HepG2 (cell line): ENCODE results near the gene CEP104. TPM values are rescaled to one million over a fixed set of nuclear protein-coding genes. Genes with fewer than 3 reads are reported as not detected.

Experiments
- ATF4 ChIP-seq, 2 experiments: fragments of 450-650 bp in 1 of 2; sonication (generic) in 1 of 2; formaldehyde crosslinking; IDR thresholded peaks; 2 replicates each; pipeline versions ENCODE4 v1.5.0 to v1.8.0; 2020 to 2022; ENCODE audit warnings: mild to moderate bottlenecking in 1 of 2, missing genetic modification reagents in 1 of 2
- ERF ChIP-seq: IDR thresholded peaks from 2 replicates; pipeline ENCODE4 v1.6.1; 2018; ENCODE audit warnings: missing biosample characterization, missing genetic modification reagents
- FIP1L1 ChIP-seq: fragments of 200-400 bp; formaldehyde crosslinking; IDR thresholded peaks from 2 replicates; pipeline ENCODE4 v1.6.1; 2018; ENCODE audit warnings: low read depth, mild to moderate bottlenecking, low read length, moderate library complexity, borderline replicate concordance; ENCODE audit not compliant: insufficient read depth
- FOXP1 ChIP-seq, 2 experiments: fragments of 450-650 bp in 1 of 2; IDR thresholded peaks; 2 replicates each; pipeline ENCODE4 v1.6.1; 2017 to 2018; ENCODE audit warnings: antibody characterized with exemption in 1 of 2
- HIVEP1 ChIP-seq: sonication (generic); formaldehyde crosslinking; IDR thresholded peaks from 2 replicates; pipeline ENCODE4 v1.4.0; 2020; ENCODE audit warnings: mild to moderate bottlenecking, missing genetic modification reagents
- HNRNPLL ChIP-seq: fragments of 200-400 bp; formaldehyde crosslinking; IDR thresholded peaks from 2 replicates; pipeline ENCODE4 v1.6.1; 2017; ENCODE audit warnings: mild to moderate bottlenecking, low read depth, low read length; ENCODE audit not compliant: poor library complexity, severe bottlenecking
- KAT7 ChIP-seq: IDR thresholded peaks from 2 replicates; pipeline ENCODE4 v1.6.1; 2018; ENCODE audit warnings: borderline replicate concordance, missing compliant biosample characterization
- MED13 ChIP-seq: sonication (generic); formaldehyde crosslinking; IDR thresholded peaks from 2 replicates; pipeline ENCODE4 v1.5.0; 2020; ENCODE audit warnings: missing genetic modification reagents
- MTF2 ChIP-seq: sonication (generic); formaldehyde crosslinking; IDR thresholded peaks from 2 replicates; pipeline ENCODE4 v1.5.0; 2020; ENCODE audit warnings: missing genetic modification reagents, borderline replicate concordance
- MXD4 ChIP-seq: IDR thresholded peaks from 2 replicates; pipeline ENCODE4 v1.6.1; 2016; ENCODE audit warnings: mild to moderate bottlenecking, missing biosample characterization, missing genetic modification reagents
- MYC ChIP-seq: sonication (generic); formaldehyde crosslinking; IDR thresholded peaks from 2 replicates; pipeline ENCODE4 v1.9.0; 2021; ENCODE audit warnings: missing genetic modification reagents, borderline replicate concordance
- NFE2L1 ChIP-seq: sonication (generic); formaldehyde crosslinking; IDR thresholded peaks from 2 replicates; pipeline ENCODE4 v1.4.0; 2020; ENCODE audit warnings: missing genetic modification reagents, mild to moderate bottlenecking, borderline replicate concordance
- NONO ChIP-seq, 2 experiments: fragments of 450-650 bp in 1 of 2; sonication (generic) in 1 of 2; formaldehyde crosslinking in 1 of 2; IDR thresholded peaks in 1 of 2; conservative IDR thresholded peaks in 1 of 2; 2 replicates each; pipeline versions ENCODE4 v1.6.1 to v1.8.0; 2017 to 2022; ENCODE audit warnings: mild to moderate bottlenecking in 1 of 2, missing genetic modification reagents in 1 of 2, moderate library complexity in 1 of 2
- NR3C1 ChIP-seq: sonication (generic); formaldehyde crosslinking; IDR thresholded peaks from 2 replicates; pipeline ENCODE4 v1.4.0; 2020; ENCODE audit warnings: missing genetic modification reagents
- REPIN1 ChIP-seq: sonication (generic); formaldehyde crosslinking; IDR thresholded peaks from 2 replicates; pipeline ENCODE4 v1.8.0; 2022; ENCODE audit warnings: missing genetic modification reagents, low read depth, mild to moderate bottlenecking, borderline replicate concordance
- SNRNP70 ChIP-seq: fragments of 200-400 bp; formaldehyde crosslinking; IDR thresholded peaks from 2 replicates; pipeline ENCODE4 v1.6.1; 2017; ENCODE audit warnings: mild to moderate bottlenecking, low read depth, low read length, moderate library complexity
- TCF7L2 ChIP-seq: IDR thresholded peaks from 2 replicates; pipeline ENCODE4 v1.6.1; 2011; ENCODE audit warnings: mild to moderate bottlenecking, low read depth, low read length, moderate library complexity
- ZBTB20 ChIP-seq: sonication (generic); formaldehyde crosslinking; IDR thresholded peaks from 2 replicates; pipeline ENCODE4 v1.8.1; 2023; ENCODE audit warnings: missing genetic modification reagents, low read depth, mild to moderate bottlenecking, borderline replicate concordance
- ZFP36L2 ChIP-seq: sonication (generic); formaldehyde crosslinking; IDR thresholded peaks from 2 replicates; pipeline ENCODE4 v1.4.0; 2020; ENCODE audit warnings: missing genetic modification reagents
- ZMAT3 ChIP-seq: sonication (generic); formaldehyde crosslinking; conservative IDR thresholded peaks from 2 replicates; pipeline ENCODE4 v1.7.0; 2021; ENCODE audit warnings: missing genetic modification reagents
- ZNF124 ChIP-seq: sonication (generic); formaldehyde crosslinking; IDR thresholded peaks from 2 replicates; pipeline ENCODE4 v1.4.0; 2020; ENCODE audit warnings: missing genetic modification reagents
- ZNF282 ChIP-seq: fragments of 450-650 bp; IDR thresholded peaks from 2 replicates; pipeline ENCODE4 v1.6.1; 2018; ENCODE audit not compliant: partially characterized antibody
- ZNF446 ChIP-seq: sonication (generic); formaldehyde crosslinking; IDR thresholded peaks from 2 replicates; pipeline ENCODE4 v1.5.0; 2020; ENCODE audit warnings: mild to moderate bottlenecking, missing genetic modification reagents
- ZNF543 ChIP-seq: sonication (generic); formaldehyde crosslinking; IDR thresholded peaks from 2 replicates; pipeline ENCODE4 v1.4.0; 2020; ENCODE audit warnings: mild to moderate bottlenecking, missing genetic modification reagents
- ZNF552 ChIP-seq: sonication (generic); formaldehyde crosslinking; IDR thresholded peaks from 2 replicates; pipeline ENCODE4 v1.9.0; 2022; ENCODE audit warnings: missing genetic modification reagents, mild to moderate bottlenecking, borderline replicate concordance
- ZNF577 ChIP-seq: sonication (generic); formaldehyde crosslinking; IDR thresholded peaks from 2 replicates; pipeline ENCODE4 v1.4.0; 2020; ENCODE audit warnings: mild to moderate bottlenecking, low read depth, missing genetic modification reagents, borderline replicate concordance
- ZNF713 ChIP-seq: sonication (generic); formaldehyde crosslinking; IDR thresholded peaks from 2 replicates; pipeline ENCODE4 v1.4.0; 2020; ENCODE audit warnings: mild to moderate bottlenecking, missing genetic modification reagents
- ZNF766 ChIP-seq: sonication (generic); formaldehyde crosslinking; IDR thresholded peaks from 2 replicates; pipeline ENCODE4 v1.5.0; 2020; ENCODE audit warnings: missing genetic modification reagents, borderline replicate concordance
- ZNF788 ChIP-seq: sonication (generic); formaldehyde crosslinking; IDR thresholded peaks from 2 replicates; pipeline ENCODE4 v1.5.0; 2020; ENCODE audit warnings: mild to moderate bottlenecking, missing genetic modification reagents, borderline replicate concordance
- ZNF792 ChIP-seq: IDR thresholded peaks from 2 replicates; pipeline ENCODE4 v1.6.1; 2016
- polyA plus RNA-seq, 8 experiments: library from polyadenylated mRNA; depleted of rRNA in 3 of 8; stranded (reverse) in 7 of 8; unstranded in 1 of 8; fragments of >200 nt; fragmentation: Illumina TruSeq in 4 of 8; extraction: Trizol in 4 of 8; gene quantifications; 2 replicates each; pipeline versions ENCODE4 v1.2.1 to v1.2.3, GENCODE V29; 2011 to 2016; ENCODE audit warnings: low read depth in 4 of 8, missing spikeins in 1 of 8, mixed read lengths in 1 of 8; ENCODE audit not compliant: insufficient read depth in 1 of 8
- total RNA-seq, 5 experiments: library from RNA; depleted of rRNA; stranded (reverse); fragments of >200 nt; fragmentation: Illumina TruSeq; extraction: Trizol; gene quantifications; 2 replicates each; pipeline ENCODE4 v1.2.3, GENCODE V29; 2016; ENCODE audit warnings: low read depth in 1 of 5
- TF ChIP-seq, protein P1 (sequence below): sonication (generic); formaldehyde crosslinking; IDR thresholded peaks from 2 replicates; pipeline ENCODE4 v1.4.0; 2020; ENCODE audit warnings: mild to moderate bottlenecking, missing genetic modification reagents

The CEP104 gene
- total and polyA plus RNA-seq, 2 of the 13 experiments (the other 11 are each of a cell fraction or from before 2014, with no cell fraction given) = 20.4 to 30.1 TPM

GRCh38 chr1:3772027-3772714, 84.8 kb downstream of the CEP104 start (continued):
- TF ChIP-seq REPIN1 (no peak), ZNF577 (no peak), ZNF446 (0 out of 2 replicates have a peak, but pooled peaks have one; percentile 54), SNRNP70 (no peak), ZBTB20 (CRISPR knock-in tag) (no peak), NONO (IDR thresholded peaks at IDR 0.05) (no peak), NONO (CRISPR knock-in tag; conservative IDR thresholded peaks at IDR 0.05) (peak; percentile 43; the same call in 1 of the 2 replicates), ERF (CRISPR knock-in tag) (0 out of 2 replicates have a peak, but pooled peaks have one; percentile 18), NR3C1 (no peak), ZNF543 (0 out of 2 replicates have a peak, but pooled peaks have one; percentile 28), ZNF766 (0 out of 2 replicates have a peak, but pooled peaks have one; percentile 21), NFE2L1 (0 out of 2 replicates have a peak, but pooled peaks have one; percentile 48), FOXP1 (IDR thresholded peaks at IDR 0.05) (no peak), FOXP1 (CRISPR knock-in tag; IDR thresholded peaks at IDR 0.05) (no peak), ZMAT3 (CRISPR knock-in tag) (peak; percentile 80), ZNF792 (CRISPR knock-in tag) (peak; percentile 46; the same call in 1 of the 2 replicates), ZNF282 (no peak), MYC (CRISPR knock-in tag) (peak; percentile 85), MXD4 (CRISPR knock-in tag) (peak; percentile 84; the same call in 1 of the 2 replicates), KAT7 (CRISPR knock-in tag) (0 out of 2 replicates have a peak, but pooled peaks have one; percentile 52), TCF7L2 (no peak), ZNF713 (CRISPR knock-in tag) (peak; percentile 73; the same call in 1 of the 2 replicates), MED13 (no peak), MTF2 (CRISPR knock-in tag) (no peak), HNRNPLL (no peak), ATF4 (CRISPR knock-in tag; IDR thresholded peaks at IDR 0.05) (no peak), ZNF124 (CRISPR knock-in tag) (peak; percentile 35; the same call in 1 of the 2 replicates), ZNF552 (CRISPR knock-in tag) (0 out of 2 replicates have a peak, but pooled peaks have one; percentile 63), HIVEP1 (CRISPR knock-in tag) (peak; percentile 71; the same call in 1 of the 2 replicates), ZNF788 (CRISPR knock-in tag) (peak; percentile 11; the same call in 1 of the 2 replicates), FIP1L1 (no peak), ZFP36L2 (no peak)
- TF ChIP-seq, protein P1, sequence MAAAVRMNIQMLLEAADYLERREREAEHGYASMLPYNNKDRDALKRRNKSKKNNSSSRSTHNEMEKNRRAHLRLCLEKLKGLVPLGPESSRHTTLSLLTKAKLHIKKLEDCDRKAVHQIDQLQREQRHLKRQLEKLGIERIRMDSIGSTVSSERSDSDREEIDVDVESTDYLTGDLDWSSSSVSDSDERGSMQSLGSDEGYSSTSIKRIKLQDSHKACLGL (CRISPR knock-in tag) = peak; percentile 80; the same call in 1 of the 2 replicates
